ENCODE data around the gene NOL4L.

NOL4L gene

GRCh38 chr20:32509639-32510066, 75.5 kb downstream of the NOL4L start:
- TF ChIP-seq CTCF (IDR thresholded peaks at IDR 0.05; ENCODE audit: insufficient read depth, low read length, poor library complexity, severe bottlenecking) = no peak
- Histone ChIP-seq H2AFZ (ENCODE audit: low read depth, low read length, severe bottlenecking) (no peak overlapping the region), H3F3A (ENCODE audit: insufficient read depth) (no peaks in the 10 kb centered on the region), H3K27ac (ENCODE audit: low read depth, low read length) (no peak overlapping the region), H3K9ac (ENCODE audit: low read length) (no peak overlapping the region), H3K79me2 (ENCODE audit: insufficient read depth, low read length) (no peaks in the 10 kb centered on the region), H4K20me1 (ENCODE audit: low read depth, low read length) (no peaks in the 10 kb centered on the region), H3K9me2 (replicated peaks; ENCODE audit: insufficient read depth, low read length) (no peaks in the 10 kb centered on the region), H3K4me2 (ENCODE audit: low read depth, low read length, poor library complexity, severe bottlenecking) (no peak overlapping the region), H3K4me3 (ENCODE audit: insufficient read depth, low read length, poor library complexity, severe bottlenecking) (no peak overlapping the region), H3K36me3 (ENCODE audit: low read length) (no peaks in the 10 kb centered on the region), H3K27me3 (ENCODE audit: low read length) (no peaks in the 10 kb centered on the region), H3K9me3 (ENCODE audit: insufficient read depth, low read length) (no peaks in the 10 kb centered on the region)

GRCh38 chr20:32508775-32509119, 76.4 kb downstream of the NOL4L start:
- H3K79me2 ChIP-seq (ENCODE audit: insufficient read depth, low read length) = no peaks in the 10 kb centered on the region
- H3K36me3 ChIP-seq (ENCODE audit: low read length) = no peaks in the 10 kb centered on the region
- no peak overlapping the region for H3K9ac ChIP-seq (ENCODE audit: low read length)
- H3K27ac ChIP-seq (ENCODE audit: low read depth, low read length) = no peak overlapping the region
- H3K9me2 ChIP-seq (replicated peaks; ENCODE audit: insufficient read depth, low read length) = no peaks in the 10 kb centered on the region
- no peak overlapping the region for H3K4me3 ChIP-seq (ENCODE audit: insufficient read depth, low read length, poor library complexity, severe bottlenecking)
- no peaks in the 10 kb centered on the region for H3K9me3 ChIP-seq (ENCODE audit: insufficient read depth, low read length)
- H3F3A ChIP-seq (ENCODE audit: insufficient read depth) = no peaks in the 10 kb centered on the region
- TF ChIP-seq EZH2phosphoT487 (conservative IDR thresholded peaks at IDR 0.05; ENCODE audit: low read length) (no peak), CTCF (IDR thresholded peaks at IDR 0.05; ENCODE audit: insufficient read depth, low read length, poor library complexity, severe bottlenecking) (no peak)
- H2AFZ ChIP-seq (ENCODE audit: low read depth, low read length, severe bottlenecking) = no peak overlapping the region
- no peaks in the 10 kb centered on the region for H3K27me3 ChIP-seq (ENCODE audit: low read length)
- no peak overlapping the region for H3K4me2 ChIP-seq (ENCODE audit: low read depth, low read length, poor library complexity, severe bottlenecking)
- H4K20me1 ChIP-seq (ENCODE audit: low read depth, low read length) = no peaks in the 10 kb centered on the region

- Histone ChIP-seq H3K27ac (ENCODE audit: low read depth, low read length) (no peak overlapping the region), H3K9me2 (replicated peaks; ENCODE audit: insufficient read depth, low read length) (no peaks in the 10 kb centered on the region), H3F3A (ENCODE audit: insufficient read depth) (no peaks in the 10 kb centered on the region), H3K27me3 (ENCODE audit: low read length) (no peaks in the 10 kb centered on the region), H3K9me3 (ENCODE audit: insufficient read depth, low read length) (no peaks in the 10 kb centered on the region), H3K79me2 (ENCODE audit: insufficient read depth, low read length) (no peaks in the 10 kb centered on the region), H3K4me2 (ENCODE audit: low read depth, low read length, poor library complexity, severe bottlenecking) (no peak overlapping the region), H4K20me1 (ENCODE audit: low read depth, low read length) (no peaks in the 10 kb centered on the region), H3K9ac (ENCODE audit: low read length) (no peak overlapping the region), H3K36me3 (ENCODE audit: low read length) (no peaks in the 10 kb centered on the region), H2AFZ (ENCODE audit: low read depth, low read length, severe bottlenecking) (no peak overlapping the region), H3K4me3 (ENCODE audit: insufficient read depth, low read length, poor library complexity, severe bottlenecking) (no peak overlapping the region)
- TF ChIP-seq EZH2phosphoT487 (conservative IDR thresholded peaks at IDR 0.05; ENCODE audit: low read length) = no peak
- no peak for TF ChIP-seq CTCF (IDR thresholded peaks at IDR 0.05; ENCODE audit: insufficient read depth, low read length, poor library complexity, severe bottlenecking)
Observed at GRCh38 chr20:32507998-32508774, 76.9 kb downstream of the NOL4L start.
